GM18868 (cell line): ENCODE measurements around the gene TSPAN18.

ENCODE experiments used
- ATAC-seq: cut with Tn5 transposase; IDR thresholded peaks from one replicate; pipeline ENCODE4 v1.9.1; 2021; ENCODE audit warnings: mild to moderate bottlenecking, moderate library complexity; ENCODE audit not compliant: unreplicated experiment

Gene TSPAN18

GRCh38 chr11:44934110-44934509, 207.3 kb downstream of the TSPAN18 start:
- ATAC-seq: no peak

- no peak for ATAC-seq
These were observed 208.0 kb downstream of the TSPAN18 start for GRCh38 chr11:44934735-44935250.

GRCh38 chr11:44936525-44936924, 209.8 kb downstream of the TSPAN18 start:
- peak; percentile 80 for ATAC-seq

GRCh38 chr11:44936951-44937543, 210.3 kb downstream of the TSPAN18 start:
- ATAC-seq: no peak

- no peak for ATAC-seq
These were observed 211.4 kb downstream of the TSPAN18 start for GRCh38 chr11:44938066-44938691.

- ATAC-seq: no peak
These were observed 213.1 kb downstream of the TSPAN18 start for GRCh38 chr11:44939673-44940395.

- ATAC-seq: no peak
These were observed 213.6 kb downstream of the TSPAN18 start for GRCh38 chr11:44940404-44940803.

- no peak for ATAC-seq
These were observed 214.1 kb downstream of the TSPAN18 start for GRCh38 chr11:44940835-44941234.

GRCh38 chr11:44941259-44942021, 214.7 kb downstream of the TSPAN18 start:
- no peak for ATAC-seq

- ATAC-seq: no peak
These were observed 215.5 kb downstream of the TSPAN18 start for GRCh38 chr11:44942029-44942955.

GRCh38 chr11:44943118-44943517, 216.4 kb downstream of the TSPAN18 start:
- peak; percentile 88 for ATAC-seq

GRCh38 chr11:44943696-44944095, 216.9 kb downstream of the TSPAN18 start:
- no peak for ATAC-seq

GRCh38 chr11:44944181-44944852, 217.6 kb downstream of the TSPAN18 start:
- ATAC-seq: no peak

GRCh38 chr11:44944853-44945235, 218.1 kb downstream of the TSPAN18 start:
- ATAC-seq: no peak

GRCh38 chr11:44945666-44946065, 218.9 kb downstream of the TSPAN18 start:
- no peak for ATAC-seq

GRCh38 chr11:44946263-44946662, 219.5 kb downstream of the TSPAN18 start:
- no peak for ATAC-seq

- no peak for ATAC-seq
These were observed 220.4 kb downstream of the TSPAN18 start for GRCh38 chr11:44947114-44947513.

GRCh38 chr11:44948155-44948554, 221.4 kb downstream of the TSPAN18 start:
- no peak for ATAC-seq

GRCh38 chr11:44949160-44950030, 222.6 kb downstream of the TSPAN18 start:
- ATAC-seq: no peak
